Tibial nerve (tissue), 4 donors: ENCODE measurements around the gene FANCD2. TPM values are rescaled to one million over a fixed set of nuclear protein-coding genes. Genes with fewer than 3 reads are reported as not detected.

Experiments used
- DNase-seq, 2 donors: peaks; one replicate each; pipeline ENCODE4 v3.0.0-alpha.2; 2019; ENCODE audit warnings: low spot score in 2 of 2
- H3K27ac ChIP-seq, 4 donors: fragments of 200-600 bp; sonication (generic) in 3 of 4; one replicate each; pipeline ENCODE4 v1.5.1; 2017 to 2019; ENCODE audit warnings: mild to moderate bottlenecking in 1 of 4
- H3K27me3 ChIP-seq, 2 donors: fragments of 200-600 bp; sonication (generic) in 1 of 2; one replicate each; pipeline versions ENCODE4 v1.5.1 to v1.6.0; 2017 to 2019
- H3K36me3 ChIP-seq, 3 donors: fragments of 200-600 bp; sonication (generic); one replicate each; pipeline ENCODE4 v1.5.1; 2018 to 2019
- H3K4me1 ChIP-seq, 4 donors: fragments of 200-600 bp; sonication (generic) in 3 of 4; one replicate each; pipeline ENCODE4 v1.5.1; 2017 to 2019
- H3K4me3 ChIP-seq, 4 donors: fragments of 200-600 bp; sonication (generic) in 3 of 4; one replicate each; pipeline ENCODE4 v1.5.1; 2017 to 2019; ENCODE audit warnings: mild to moderate bottlenecking in 1 of 4, moderate library complexity in 1 of 4
- H3K9me3 ChIP-seq, 4 donors: fragments of 200-600 bp; sonication (generic) in 3 of 4; one replicate each; pipeline ENCODE4 v1.5.1; 2017 to 2019
- EP300 ChIP-seq, 2 donors: sonication (generic); formaldehyde crosslinking; IDR thresholded peaks; one replicate each; pipeline ENCODE4 v1.6.1; 2017; ENCODE audit warnings: antibody characterized with exemption in 2 of 2, mild to moderate bottlenecking in 1 of 2
- POLR2A ChIP-seq, 2 donors: fragments of 450-650 bp; IDR thresholded peaks; one replicate each; pipeline ENCODE4 v1.6.1; 2017; ENCODE audit warnings: antibody characterized with exemption in 2 of 2, mild to moderate bottlenecking in 2 of 2, moderate library complexity in 2 of 2
- WGBS, 2 donors: methylation state at CpG; one replicate each; pipeline ENCODE4 v1.1.5; 2018; 5-methylcytosine and 5-hydroxymethylcytosine counted together
- total RNA-seq, 4 donors: library from RNA; depleted of rRNA; stranded (reverse); fragments of >200 nt; gene quantifications; one replicate each; pipeline ENCODE4 v1.1.0, GENCODE V29; 2016
- TF ChIP-seq, protein P1 (sequence below), 5 experiments: fragments of 200-600 bp in 3 of 5; fragments of 450-650 bp in 2 of 5; sonication (generic) in 3 of 5; IDR thresholded peaks; one replicate each; pipeline ENCODE4 v1.5.1; 2016 to 2019; ENCODE audit warnings: antibody characterized with exemption in 5 of 5, mild to moderate bottlenecking in 3 of 5, moderate library complexity in 2 of 5

Gene FANCD2
- total RNA-seq, 4 donors from 2014 or later = 2.0 to 13.7 (median 7.6) TPM

DNA sequence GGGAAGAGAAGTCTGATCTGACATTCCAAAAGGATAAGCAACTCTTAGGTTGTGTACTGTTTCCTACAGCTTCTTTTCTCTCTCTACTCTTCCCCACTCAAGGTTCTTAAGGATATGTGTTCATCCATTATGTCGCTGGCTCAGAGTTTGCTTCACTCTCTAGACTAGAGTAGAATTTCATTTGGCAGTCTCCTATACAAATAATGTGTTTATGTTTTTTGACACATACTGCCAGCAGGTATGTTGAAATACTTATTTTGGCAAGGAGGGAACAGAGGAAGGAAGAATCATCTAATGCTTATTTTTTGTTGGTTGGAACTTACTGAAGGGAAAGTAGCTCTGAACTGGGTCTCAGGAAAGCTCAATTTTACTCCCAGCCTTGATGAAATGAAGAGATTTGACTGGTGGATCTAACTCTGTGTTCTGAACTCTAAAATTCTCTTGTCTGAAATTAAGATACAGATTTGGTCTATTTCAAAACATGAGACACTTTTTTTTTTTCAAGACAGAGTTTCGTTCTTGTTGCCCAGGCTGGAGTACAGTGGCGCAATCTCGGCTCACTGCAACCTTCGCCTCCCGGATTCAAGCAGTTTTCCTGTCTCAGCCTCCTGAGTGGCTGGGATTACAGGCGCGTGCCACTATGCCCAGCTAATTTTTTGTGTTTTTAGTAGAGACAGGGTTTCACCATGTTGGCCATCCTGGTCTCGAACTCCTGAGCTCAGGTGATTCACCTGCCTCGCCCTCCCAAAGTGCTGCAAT, 32.0 kb upstream of the FANCD2 start:
- H3K36me3 ChIP-seq = peaks cover 0 to 17% (median 0%) of the 10 kb centered on the region in 3 donors
- DNase-seq = no peak
- no peaks in the 10 kb centered on the region for H3K4me1 ChIP-seq
- no peak overlapping the region for H3K4me3 ChIP-seq
- no peak overlapping the region for H3K27ac ChIP-seq
- H3K9me3 ChIP-seq = no peaks in the 10 kb centered on the region
- TF ChIP-seq POLR2A (IDR thresholded peaks at IDR 0.05) (no peak), EP300 (IDR thresholded peaks at IDR 0.05) (no peak)
- TF ChIP-seq, protein P1, sequence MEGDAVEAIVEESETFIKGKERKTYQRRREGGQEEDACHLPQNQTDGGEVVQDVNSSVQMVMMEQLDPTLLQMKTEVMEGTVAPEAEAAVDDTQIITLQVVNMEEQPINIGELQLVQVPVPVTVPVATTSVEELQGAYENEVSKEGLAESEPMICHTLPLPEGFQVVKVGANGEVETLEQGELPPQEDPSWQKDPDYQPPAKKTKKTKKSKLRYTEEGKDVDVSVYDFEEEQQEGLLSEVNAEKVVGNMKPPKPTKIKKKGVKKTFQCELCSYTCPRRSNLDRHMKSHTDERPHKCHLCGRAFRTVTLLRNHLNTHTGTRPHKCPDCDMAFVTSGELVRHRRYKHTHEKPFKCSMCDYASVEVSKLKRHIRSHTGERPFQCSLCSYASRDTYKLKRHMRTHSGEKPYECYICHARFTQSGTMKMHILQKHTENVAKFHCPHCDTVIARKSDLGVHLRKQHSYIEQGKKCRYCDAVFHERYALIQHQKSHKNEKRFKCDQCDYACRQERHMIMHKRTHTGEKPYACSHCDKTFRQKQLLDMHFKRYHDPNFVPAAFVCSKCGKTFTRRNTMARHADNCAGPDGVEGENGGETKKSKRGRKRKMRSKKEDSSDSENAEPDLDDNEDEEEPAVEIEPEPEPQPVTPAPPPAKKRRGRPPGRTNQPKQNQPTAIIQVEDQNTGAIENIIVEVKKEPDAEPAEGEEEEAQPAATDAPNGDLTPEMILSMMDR (IDR thresholded peaks at IDR 0.05) = no peak
- no peaks in the 10 kb centered on the region for H3K27me3 ChIP-seq
- 92 to 94% methylated on average over 10 of the region's 10 CpGs for WGBS, 2 donors

DNA sequence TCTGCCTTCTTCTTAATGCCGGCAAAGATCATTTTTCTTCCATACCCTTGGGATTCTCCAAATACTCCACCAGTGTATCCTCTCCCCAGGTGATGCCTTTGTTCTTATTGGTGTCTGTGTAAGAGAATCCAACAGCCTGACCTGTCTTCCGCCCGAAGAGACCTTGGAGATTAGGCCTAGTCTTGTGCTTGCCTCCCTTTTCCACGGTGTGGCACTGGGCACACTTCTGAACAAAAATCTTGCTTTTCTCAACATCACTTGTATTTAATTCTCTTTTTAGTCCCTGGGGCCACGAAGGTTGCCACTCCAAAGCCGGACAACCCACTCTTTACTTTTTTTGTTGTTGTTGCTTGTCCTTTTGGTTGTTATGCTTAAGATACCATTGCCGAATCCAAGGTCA, 25.6 kb upstream of the FANCD2 start:
- no peak for DNase-seq
- WGBS, 2 donors = 96 to 98% methylated on average over 7 of the region's 7 CpGs

DNA sequence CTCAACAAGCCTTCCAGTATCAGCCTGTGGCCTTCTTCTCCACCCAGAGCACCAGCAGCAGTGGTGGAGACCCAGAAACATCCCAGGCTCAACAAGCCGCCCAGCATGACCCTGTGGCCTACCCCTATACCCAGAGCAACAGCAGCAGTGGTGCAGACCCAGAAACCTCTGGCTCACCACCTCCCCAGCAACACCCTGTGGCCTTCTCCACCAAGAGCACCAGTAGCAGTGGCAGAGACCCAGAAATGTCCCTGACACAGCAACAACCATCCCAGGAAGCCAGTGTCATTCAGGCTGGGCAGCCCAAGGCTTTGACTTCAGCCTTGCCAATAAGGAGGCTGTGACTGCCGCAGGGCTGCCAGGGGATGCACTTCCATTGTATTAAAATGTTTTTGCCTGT, 23.3 kb upstream of the FANCD2 start:
- Histone ChIP-seq H3K4me3 (no peak overlapping the region), H3K36me3 (peaks cover 0 to 31% (median 0%) of the 10 kb centered on the region in 3 donors), H3K27me3 (no peaks in the 10 kb centered on the region), H3K27ac (no peak overlapping the region), H3K9me3 (no peaks in the 10 kb centered on the region), H3K4me1 (no peaks in the 10 kb centered on the region)
- 91 to 95% methylated on average over 2 of the region's 2 CpGs for WGBS, 2 donors
- TF ChIP-seq POLR2A (IDR thresholded peaks at IDR 0.05) = no peak
- no peak for TF ChIP-seq EP300 (IDR thresholded peaks at IDR 0.05)
- TF ChIP-seq, protein P1 (IDR thresholded peaks at IDR 0.05) = no peak
- no peak for DNase-seq

More for the DNA sequence above, 25.6 kb upstream of the FANCD2 start:
- no peaks in the 10 kb centered on the region for H3K9me3 ChIP-seq
- no peaks in the 10 kb centered on the region for H3K27me3 ChIP-seq
- no peaks in the 10 kb centered on the region for H3K4me1 ChIP-seq
- peaks cover 0 to 37% (median 0%) of the 10 kb centered on the region in 3 donors for H3K36me3 ChIP-seq
- TF ChIP-seq POLR2A (IDR thresholded peaks at IDR 0.05) (no peak), EP300 (IDR thresholded peaks at IDR 0.05) (no peak)
- TF ChIP-seq, protein P1 (IDR thresholded peaks at IDR 0.05) = no peak
- no peak overlapping the region for H3K4me3 ChIP-seq
- H3K27ac ChIP-seq = no peak overlapping the region

DNA sequence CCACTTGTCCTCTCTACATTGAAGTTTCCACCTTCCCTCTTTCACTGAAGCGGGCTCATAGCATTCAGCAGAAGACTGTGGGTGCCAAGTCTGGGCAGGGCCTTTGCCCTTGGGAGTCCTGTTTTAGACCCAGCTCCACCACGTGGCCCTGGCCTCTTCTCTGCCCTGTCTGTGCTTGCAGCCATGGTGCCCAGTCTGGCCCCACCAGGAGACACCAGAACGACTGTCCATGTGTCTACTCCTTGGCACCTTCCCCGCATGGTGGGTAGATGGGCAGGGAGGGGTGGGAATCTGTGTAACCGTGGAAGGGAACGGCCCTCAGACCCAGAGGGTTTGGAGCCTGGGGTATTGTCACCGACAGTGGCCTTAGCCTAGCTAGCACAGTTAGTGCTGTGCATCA, 21.7 kb upstream of the FANCD2 start:
- H3K4me3 ChIP-seq = no peak overlapping the region
- peaks cover 0 to 14% (median 3%) of the 10 kb centered on the region in 4 donors for H3K4me1 ChIP-seq
- peaks cover 0 to 20% (median 0%) of the 10 kb centered on the region in 3 donors for H3K36me3 ChIP-seq
- no peak for DNase-seq
- no peaks in the 10 kb centered on the region for H3K27me3 ChIP-seq
- 91 to 94% methylated on average over 7 of the region's 7 CpGs for WGBS, 2 donors
- H3K9me3 ChIP-seq = no peaks in the 10 kb centered on the region
- no peak overlapping the region for H3K27ac ChIP-seq
- TF ChIP-seq, protein P1 (IDR thresholded peaks at IDR 0.05) = no peak
- no peak for TF ChIP-seq EP300 (IDR thresholded peaks at IDR 0.05)
- no peak for TF ChIP-seq POLR2A (IDR thresholded peaks at IDR 0.05)

DNA sequence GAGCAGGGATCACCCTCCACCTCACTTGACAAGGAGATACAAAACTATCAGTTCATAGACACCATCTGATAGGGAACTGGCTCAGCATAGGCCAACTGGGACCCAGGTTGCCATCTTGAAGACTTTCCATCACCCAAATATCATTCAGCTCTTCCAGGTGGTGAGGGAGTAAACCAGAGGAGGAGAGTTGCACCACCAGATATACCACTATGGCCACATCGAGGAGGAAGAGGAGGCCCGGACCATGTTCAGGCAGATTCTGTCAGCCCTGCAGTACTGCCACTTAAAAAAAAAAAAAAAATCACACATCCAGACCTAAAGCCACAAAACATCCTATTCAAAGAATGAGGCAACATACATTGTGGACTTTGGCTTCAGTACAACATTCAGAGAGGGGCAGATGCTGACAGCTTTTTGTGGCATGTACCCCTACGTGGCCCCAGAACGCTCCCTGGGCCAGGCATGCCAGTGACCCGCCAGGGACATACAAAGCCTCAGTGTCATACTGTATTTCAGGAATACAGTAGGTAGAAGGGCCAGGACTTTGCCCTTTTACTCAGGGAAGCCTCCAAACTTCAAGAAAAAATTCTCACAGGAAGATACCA, 21.2 kb upstream of the FANCD2 start:
- H3K4me1 ChIP-seq = peaks cover 0 to 19% (median 5%) of the 10 kb centered on the region in 4 donors
- no peak for TF ChIP-seq EP300 (IDR thresholded peaks at IDR 0.05)
- TF ChIP-seq POLR2A (IDR thresholded peaks at IDR 0.05) = no peak
- TF ChIP-seq, protein P1 (IDR thresholded peaks at IDR 0.05) = no peak
- no peaks in the 10 kb centered on the region for H3K27me3 ChIP-seq
- H3K4me3 ChIP-seq = no peak overlapping the region
- H3K36me3 ChIP-seq = peaks cover 0 to 20% (median 0%) of the 10 kb centered on the region in 3 donors
- WGBS, 2 donors = 74 to 75% methylated on average over 5 of the region's 5 CpGs
- H3K9me3 ChIP-seq = no peaks in the 10 kb centered on the region
- DNase-seq = no peak
- no peak overlapping the region for H3K27ac ChIP-seq
